Prostate gland (tissue), 2 donors: ENCODE data around the gene KLF7.

Experiments used
- POLR2A ChIP-seq: fragments of 450-650 bp; IDR thresholded peaks from one replicate; pipeline ENCODE4 v1.6.1; 2016; ENCODE audit warnings: antibody characterized with exemption, mild to moderate bottlenecking
- POLR2AphosphoS5 ChIP-seq: sonication (generic); formaldehyde crosslinking; IDR thresholded peaks from one replicate; pipeline ENCODE4 v1.6.1; 2017; ENCODE audit warnings: antibody characterized with exemption
- TF ChIP-seq, protein P1 (sequence below), 4 experiments: fragments of 200-600 bp in 2 of 4; fragments of 450-650 bp in 2 of 4; sonication (generic) in 2 of 4; IDR thresholded peaks; 1 replicate in 3 of 4; 2 replicates in 1 of 4; pipeline ENCODE4 v1.5.1; 2016 to 2019; ENCODE audit warnings: antibody characterized with exemption in 4 of 4, mild to moderate bottlenecking in 2 of 4, moderate library complexity in 2 of 4

DNA sequence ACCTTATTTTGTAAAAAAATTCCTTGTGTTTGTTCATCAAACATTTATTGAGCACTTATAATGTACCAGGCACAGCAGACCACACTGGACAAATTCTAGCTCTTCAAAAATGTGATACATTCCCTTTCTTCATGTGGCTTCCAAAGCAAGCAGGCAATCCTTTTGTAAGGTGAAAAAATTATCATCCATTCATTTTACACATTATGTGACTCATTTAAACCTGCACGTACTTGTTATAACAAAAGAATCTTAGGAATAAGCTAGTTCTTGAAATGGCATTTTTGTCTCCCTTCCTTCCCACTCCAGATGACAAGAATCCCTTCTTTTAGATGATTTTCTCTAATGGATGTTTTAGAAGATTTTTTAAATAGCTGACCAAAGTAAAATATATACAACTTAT, 104.6 kb downstream of the KLF7 start:
- TF ChIP-seq POLR2A (no peak), POLR2AphosphoS5 (no peak)
- TF ChIP-seq, protein P1, sequence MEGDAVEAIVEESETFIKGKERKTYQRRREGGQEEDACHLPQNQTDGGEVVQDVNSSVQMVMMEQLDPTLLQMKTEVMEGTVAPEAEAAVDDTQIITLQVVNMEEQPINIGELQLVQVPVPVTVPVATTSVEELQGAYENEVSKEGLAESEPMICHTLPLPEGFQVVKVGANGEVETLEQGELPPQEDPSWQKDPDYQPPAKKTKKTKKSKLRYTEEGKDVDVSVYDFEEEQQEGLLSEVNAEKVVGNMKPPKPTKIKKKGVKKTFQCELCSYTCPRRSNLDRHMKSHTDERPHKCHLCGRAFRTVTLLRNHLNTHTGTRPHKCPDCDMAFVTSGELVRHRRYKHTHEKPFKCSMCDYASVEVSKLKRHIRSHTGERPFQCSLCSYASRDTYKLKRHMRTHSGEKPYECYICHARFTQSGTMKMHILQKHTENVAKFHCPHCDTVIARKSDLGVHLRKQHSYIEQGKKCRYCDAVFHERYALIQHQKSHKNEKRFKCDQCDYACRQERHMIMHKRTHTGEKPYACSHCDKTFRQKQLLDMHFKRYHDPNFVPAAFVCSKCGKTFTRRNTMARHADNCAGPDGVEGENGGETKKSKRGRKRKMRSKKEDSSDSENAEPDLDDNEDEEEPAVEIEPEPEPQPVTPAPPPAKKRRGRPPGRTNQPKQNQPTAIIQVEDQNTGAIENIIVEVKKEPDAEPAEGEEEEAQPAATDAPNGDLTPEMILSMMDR (IDR thresholded peaks at IDR 0.05) = no peak
